GM20000 (cell line): ENCODE data around the gene WWOX.

ENCODE experiments used
- DNase-seq: peaks from one replicate; pipeline ENCODE4 v3.0.0; 2012; ENCODE audit warnings: low spot score
- TF ChIP-seq, protein P1 (sequence below): IDR thresholded peaks from 2 replicates; pipeline ENCODE4 v1.5.1; 2012; ENCODE audit warnings: mild to moderate bottlenecking, control low read depth; ENCODE audit errors: extremely low read depth, missing control alignments

WWOX gene

GRCh38 chr16:78836802-78837491, 737.5 kb downstream of the WWOX start:
- TF ChIP-seq, protein P1, sequence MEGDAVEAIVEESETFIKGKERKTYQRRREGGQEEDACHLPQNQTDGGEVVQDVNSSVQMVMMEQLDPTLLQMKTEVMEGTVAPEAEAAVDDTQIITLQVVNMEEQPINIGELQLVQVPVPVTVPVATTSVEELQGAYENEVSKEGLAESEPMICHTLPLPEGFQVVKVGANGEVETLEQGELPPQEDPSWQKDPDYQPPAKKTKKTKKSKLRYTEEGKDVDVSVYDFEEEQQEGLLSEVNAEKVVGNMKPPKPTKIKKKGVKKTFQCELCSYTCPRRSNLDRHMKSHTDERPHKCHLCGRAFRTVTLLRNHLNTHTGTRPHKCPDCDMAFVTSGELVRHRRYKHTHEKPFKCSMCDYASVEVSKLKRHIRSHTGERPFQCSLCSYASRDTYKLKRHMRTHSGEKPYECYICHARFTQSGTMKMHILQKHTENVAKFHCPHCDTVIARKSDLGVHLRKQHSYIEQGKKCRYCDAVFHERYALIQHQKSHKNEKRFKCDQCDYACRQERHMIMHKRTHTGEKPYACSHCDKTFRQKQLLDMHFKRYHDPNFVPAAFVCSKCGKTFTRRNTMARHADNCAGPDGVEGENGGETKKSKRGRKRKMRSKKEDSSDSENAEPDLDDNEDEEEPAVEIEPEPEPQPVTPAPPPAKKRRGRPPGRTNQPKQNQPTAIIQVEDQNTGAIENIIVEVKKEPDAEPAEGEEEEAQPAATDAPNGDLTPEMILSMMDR: no peak

GRCh38 chr16:78837706-78838105, 738.3 kb downstream of the WWOX start:
- no peak for DNase-seq
- TF ChIP-seq, protein P1: no peak

More at GRCh38 chr16:78836802-78837491, 737.5 kb downstream of the WWOX start:
- DNase-seq: no peak

- no peak for DNase-seq
- TF ChIP-seq, protein P1: no peak
These were observed 738.8 kb downstream of the WWOX start for GRCh38 chr16:78838276-78838675.

DNA sequence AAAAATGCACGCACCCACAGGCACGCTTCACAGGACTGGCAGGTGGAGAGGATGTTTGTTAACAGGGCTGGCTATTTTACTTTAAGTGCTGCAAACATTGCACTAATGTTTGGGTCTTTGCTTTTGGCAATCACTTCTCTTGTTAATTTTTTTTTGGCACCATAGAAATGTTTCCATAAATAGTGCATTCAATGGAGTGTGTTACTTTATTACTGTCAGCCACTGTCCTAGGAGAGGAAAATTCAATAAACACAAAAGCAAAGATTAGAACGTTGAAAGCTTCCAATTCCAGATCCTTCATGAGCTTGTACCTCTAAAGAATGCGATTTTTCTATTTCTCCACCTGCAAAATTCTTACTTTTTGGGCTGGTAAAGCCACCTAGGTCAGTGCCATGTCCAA, 743.5 kb downstream of the WWOX start:
- DNase-seq: no peak
- TF ChIP-seq, protein P1: no peak

DNA sequence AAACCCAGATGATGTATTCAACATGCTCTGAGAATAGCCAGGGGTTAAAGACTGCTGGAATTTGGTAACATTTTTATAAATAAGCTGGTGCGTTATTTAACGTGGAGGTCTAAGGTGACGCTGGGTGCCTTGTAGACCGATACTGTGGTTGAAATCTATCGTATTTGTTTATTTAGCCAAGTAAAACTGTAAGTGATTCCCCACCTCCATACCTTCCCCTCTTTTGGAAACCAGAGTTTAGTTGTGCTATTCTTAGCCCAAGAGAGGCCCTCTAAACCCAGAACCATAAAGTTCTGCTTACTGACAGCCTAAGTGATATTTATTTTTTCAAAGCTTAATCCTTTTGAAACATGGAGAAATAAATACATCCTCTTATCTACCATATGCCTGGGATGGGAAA, 744.5 kb downstream of the WWOX start:
- no peak for DNase-seq
- TF ChIP-seq, protein P1: no peak

- TF ChIP-seq, protein P1: no peak
- DNase-seq: no peak
These were observed 745.2 kb downstream of the WWOX start for GRCh38 chr16:78844682-78845081.

DNA sequence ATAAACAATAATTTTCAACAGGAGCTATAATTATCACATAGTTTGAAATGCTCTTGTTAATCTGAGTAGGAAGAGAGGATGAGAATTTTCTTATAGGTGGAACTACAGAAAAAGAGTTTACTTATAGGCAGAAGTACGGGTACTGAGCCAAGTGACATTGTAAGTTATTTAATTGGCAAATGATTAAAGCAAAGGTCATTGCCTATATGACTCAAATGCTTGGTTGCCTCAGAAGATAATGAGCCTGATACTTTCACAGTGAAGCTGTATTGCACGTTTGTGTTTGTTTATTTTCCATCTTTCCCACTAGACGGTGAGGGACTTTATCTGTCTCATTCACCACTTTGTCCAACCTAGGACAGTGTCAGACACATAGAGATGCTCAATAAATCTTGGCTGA, 751.8 kb downstream of the WWOX start:
- TF ChIP-seq, protein P1: no peak
- no peak for DNase-seq
